Astrocyte (in vitro differentiated cells and primary cell): ENCODE measurements around the gene NKX6-1.

Experiments used
- EZH2 ChIP-seq: IDR thresholded peaks from 2 replicates; pipeline ENCODE4 v1.6.1; 2012; ENCODE audit warnings: mild to moderate bottlenecking, low read length, inconsistent platforms; ENCODE audit not compliant: insufficient read depth
- TF ChIP-seq, protein P1 (sequence below): IDR thresholded peaks from 2 replicates; pipeline ENCODE4 v1.5.1; 2011; ENCODE audit warnings: low read depth, mild to moderate bottlenecking, inconsistent platforms, low read length, moderate library complexity; ENCODE audit not compliant: insufficient read depth

DNA sequence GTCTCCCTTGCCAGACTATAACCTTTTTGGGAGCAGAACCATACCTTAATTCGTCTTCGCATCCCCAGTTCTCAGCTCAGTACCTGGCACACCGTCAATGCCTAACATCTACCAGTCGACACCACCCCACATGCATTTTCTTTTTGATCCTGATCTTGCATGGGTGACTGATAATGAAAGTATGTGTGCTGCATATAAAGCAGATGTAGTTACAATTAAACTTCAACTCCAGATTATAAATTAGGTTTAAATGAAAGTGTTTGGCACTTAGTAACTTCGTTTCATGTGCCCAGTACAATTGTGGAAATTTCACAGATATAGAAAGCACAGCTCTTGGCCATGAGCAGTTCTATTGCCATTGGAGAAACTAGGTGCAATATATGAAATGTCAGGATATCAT, 8.8 kb upstream of the NKX6-1 start:
- TF ChIP-seq, protein P1, sequence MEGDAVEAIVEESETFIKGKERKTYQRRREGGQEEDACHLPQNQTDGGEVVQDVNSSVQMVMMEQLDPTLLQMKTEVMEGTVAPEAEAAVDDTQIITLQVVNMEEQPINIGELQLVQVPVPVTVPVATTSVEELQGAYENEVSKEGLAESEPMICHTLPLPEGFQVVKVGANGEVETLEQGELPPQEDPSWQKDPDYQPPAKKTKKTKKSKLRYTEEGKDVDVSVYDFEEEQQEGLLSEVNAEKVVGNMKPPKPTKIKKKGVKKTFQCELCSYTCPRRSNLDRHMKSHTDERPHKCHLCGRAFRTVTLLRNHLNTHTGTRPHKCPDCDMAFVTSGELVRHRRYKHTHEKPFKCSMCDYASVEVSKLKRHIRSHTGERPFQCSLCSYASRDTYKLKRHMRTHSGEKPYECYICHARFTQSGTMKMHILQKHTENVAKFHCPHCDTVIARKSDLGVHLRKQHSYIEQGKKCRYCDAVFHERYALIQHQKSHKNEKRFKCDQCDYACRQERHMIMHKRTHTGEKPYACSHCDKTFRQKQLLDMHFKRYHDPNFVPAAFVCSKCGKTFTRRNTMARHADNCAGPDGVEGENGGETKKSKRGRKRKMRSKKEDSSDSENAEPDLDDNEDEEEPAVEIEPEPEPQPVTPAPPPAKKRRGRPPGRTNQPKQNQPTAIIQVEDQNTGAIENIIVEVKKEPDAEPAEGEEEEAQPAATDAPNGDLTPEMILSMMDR, result no peak
- no peak for TF ChIP-seq EZH2
